HG03103 (cell line): ENCODE measurements around the gene WDR1.

ENCODE experiments used
- ATAC-seq: cut with Tn5 transposase; IDR thresholded peaks from one replicate; pipeline ENCODE4 v1.9.1; 2021; ENCODE audit warnings: low read depth; ENCODE audit not compliant: unreplicated experiment

Gene WDR1

GRCh38 chr4:10048941-10049697 is 67.5 kb downstream of the WDR1 start:
- no peak for ATAC-seq

- no peak for ATAC-seq
These were observed 68.6 kb downstream of the WDR1 start for GRCh38 chr4:10047967-10048366.

- no peak for ATAC-seq
These were observed 70.1 kb downstream of the WDR1 start for GRCh38 chr4:10046471-10046870.

- ATAC-seq, result no peak
These were observed 71.1 kb downstream of the WDR1 start for GRCh38 chr4:10045481-10045880.

GRCh38 chr4:10041036-10041435 is 75.6 kb downstream of the WDR1 start:
- no peak for ATAC-seq

GRCh38 chr4:10040049-10040892 is 76.3 kb downstream of the WDR1 start:
- no peak for ATAC-seq

- ATAC-seq, result no peak
These were observed 79.7 kb downstream of the WDR1 start for GRCh38 chr4:10036807-10037342.

GRCh38 chr4:10035130-10035529 is 81.5 kb downstream of the WDR1 start:
- ATAC-seq, result no peak

- ATAC-seq, result no peak
These were observed 81.9 kb downstream of the WDR1 start for GRCh38 chr4:10034612-10035104.

GRCh38 chr4:10034136-10034535 is 82.5 kb downstream of the WDR1 start:
- ATAC-seq, result no peak

- ATAC-seq, result no peak
These were observed 83.3 kb downstream of the WDR1 start for GRCh38 chr4:10033191-10033881.

- no peak for ATAC-seq
These were observed 84.0 kb downstream of the WDR1 start for GRCh38 chr4:10032625-10033024.

- ATAC-seq, result no peak
These were observed 84.7 kb downstream of the WDR1 start for GRCh38 chr4:10031668-10032590.

GRCh38 chr4:10030972-10031667 is 85.5 kb downstream of the WDR1 start:
- no peak for ATAC-seq

GRCh38 chr4:10029403-10029802 is 87.2 kb downstream of the WDR1 start:
- ATAC-seq, result no peak

- no peak for ATAC-seq
These were observed 87.7 kb downstream of the WDR1 start for GRCh38 chr4:10028910-10029309.

GRCh38 chr4:10026485-10026884 is 90.1 kb downstream of the WDR1 start:
- no peak for ATAC-seq

GRCh38 chr4:10025230-10025806 is 91.3 kb downstream of the WDR1 start:
- no peak for ATAC-seq
